Uterus (tissue), 4 donors: ENCODE measurements around the gene FAM163B. TPM values are rescaled to one million over a fixed set of nuclear protein-coding genes. Genes with fewer than 3 reads are reported as not detected.

Experiments used
- DNase-seq, 2 donors: peaks; one replicate each; pipeline ENCODE4 v3.0.0-alpha.2; 2019 to 2020
- H3K27ac ChIP-seq, 2 donors: fragments of 200-600 bp; sonication (generic); 1 replicate in 1 of 2; 2 replicates in 1 of 2; pipeline ENCODE4 v1.5.1; 2016 to 2018
- H3K27me3 ChIP-seq, 2 donors: fragments of 200-600 bp; sonication (generic); one replicate each; pipeline ENCODE4 v1.5.1; 2018 to 2019; ENCODE audit warnings: control low read depth in 1 of 2
- H3K36me3 ChIP-seq, 2 donors: fragments of 200-600 bp; sonication (generic); one replicate each; pipeline ENCODE4 v1.5.1; 2019; ENCODE audit warnings: control low read depth in 1 of 2
- H3K4me1 ChIP-seq, 2 donors: fragments of 200-600 bp; sonication (generic); one replicate each; pipeline ENCODE4 v1.5.1; 2018 to 2019; ENCODE audit warnings: control low read depth in 1 of 2
- H3K4me3 ChIP-seq, 2 donors: fragments of 200-600 bp; sonication (generic); 1 replicate in 1 of 2; 2 replicates in 1 of 2; pipeline ENCODE4 v1.5.1; 2018 to 2019; ENCODE audit warnings: mild to moderate bottlenecking in 1 of 2
- H3K9me3 ChIP-seq, 2 donors: fragments of 200-600 bp; sonication (generic); one replicate each; pipeline ENCODE4 v1.5.1; 2019; ENCODE audit warnings: control low read depth in 1 of 2
- POLR2A ChIP-seq, 2 donors: fragments of 450-650 bp; IDR thresholded peaks; one replicate each; pipeline ENCODE4 v1.6.1; 2016; ENCODE audit warnings: antibody characterized with exemption in 2 of 2, mild to moderate bottlenecking in 1 of 2, moderate library complexity in 1 of 2
- intact Hi-C: fragments of 100-400 bp; cut with DNase I; formaldehyde crosslinking; loops from one replicate; pipeline ENCODE4 v1.15.1; 2023; ENCODE audit warnings: low total_unique reads
- total RNA-seq, 4 donors: library from RNA; depleted of rRNA in 3 of 4; stranded (reverse); fragments of >200 nt in 3 of 4; gene quantifications; one replicate each; pipeline versions ENCODE4 v1.1.0 to v1.2.4, GENCODE V29; 2014 to 2023
- TF ChIP-seq, protein P1 (sequence below), 4 experiments: fragments of 200-600 bp in 2 of 4; fragments of 450-650 bp in 2 of 4; sonication (generic) in 2 of 4; IDR thresholded peaks; one replicate each; pipeline ENCODE4 v1.5.1; 2016 to 2019; ENCODE audit warnings: antibody characterized with exemption in 4 of 4, mild to moderate bottlenecking in 2 of 4, moderate library complexity in 1 of 4
- donor health status: DM: yes; HTN: yes; CAD: no.

Gene FAM163B
- total RNA-seq, 4 donors from 2014 or later: not detected

DNA sequence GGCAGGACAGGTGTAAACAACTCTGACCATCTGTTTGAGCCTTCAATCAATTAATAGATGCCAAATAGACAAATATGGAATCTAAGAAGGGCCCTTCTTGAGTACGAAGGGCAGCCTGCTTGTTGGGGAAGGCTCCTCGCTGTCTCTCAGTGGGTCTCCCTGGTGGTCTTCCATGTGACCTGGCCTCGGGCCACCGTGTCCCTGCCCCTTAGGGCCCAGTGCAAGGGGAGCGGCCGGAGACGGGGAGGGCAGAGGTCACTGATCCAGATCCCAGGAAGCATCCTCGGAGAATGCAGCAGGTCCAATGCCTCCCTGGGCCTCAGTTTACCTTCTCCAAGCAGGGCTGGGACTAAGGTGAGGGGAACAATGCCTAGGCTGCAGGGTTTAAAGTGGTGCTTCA lies 29.5 kb upstream of the FAM163B start:
- Histone ChIP-seq H3K9me3 (no peaks in the 10 kb centered on the region), H3K36me3 (no peaks in the 10 kb centered on the region), H3K4me1 (no peaks in the 10 kb centered on the region), H3K27ac (no peak overlapping the region), H3K27me3 (no peaks in the 10 kb centered on the region), H3K4me3 (no peak overlapping the region)
- DNase-seq: no peak
- intact Hi-C loops: no loop called here
- TF ChIP-seq POLR2A (IDR thresholded peaks at IDR 0.05): no peak
- TF ChIP-seq, protein P1, sequence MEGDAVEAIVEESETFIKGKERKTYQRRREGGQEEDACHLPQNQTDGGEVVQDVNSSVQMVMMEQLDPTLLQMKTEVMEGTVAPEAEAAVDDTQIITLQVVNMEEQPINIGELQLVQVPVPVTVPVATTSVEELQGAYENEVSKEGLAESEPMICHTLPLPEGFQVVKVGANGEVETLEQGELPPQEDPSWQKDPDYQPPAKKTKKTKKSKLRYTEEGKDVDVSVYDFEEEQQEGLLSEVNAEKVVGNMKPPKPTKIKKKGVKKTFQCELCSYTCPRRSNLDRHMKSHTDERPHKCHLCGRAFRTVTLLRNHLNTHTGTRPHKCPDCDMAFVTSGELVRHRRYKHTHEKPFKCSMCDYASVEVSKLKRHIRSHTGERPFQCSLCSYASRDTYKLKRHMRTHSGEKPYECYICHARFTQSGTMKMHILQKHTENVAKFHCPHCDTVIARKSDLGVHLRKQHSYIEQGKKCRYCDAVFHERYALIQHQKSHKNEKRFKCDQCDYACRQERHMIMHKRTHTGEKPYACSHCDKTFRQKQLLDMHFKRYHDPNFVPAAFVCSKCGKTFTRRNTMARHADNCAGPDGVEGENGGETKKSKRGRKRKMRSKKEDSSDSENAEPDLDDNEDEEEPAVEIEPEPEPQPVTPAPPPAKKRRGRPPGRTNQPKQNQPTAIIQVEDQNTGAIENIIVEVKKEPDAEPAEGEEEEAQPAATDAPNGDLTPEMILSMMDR (IDR thresholded peaks at IDR 0.05): no peak

DNA sequence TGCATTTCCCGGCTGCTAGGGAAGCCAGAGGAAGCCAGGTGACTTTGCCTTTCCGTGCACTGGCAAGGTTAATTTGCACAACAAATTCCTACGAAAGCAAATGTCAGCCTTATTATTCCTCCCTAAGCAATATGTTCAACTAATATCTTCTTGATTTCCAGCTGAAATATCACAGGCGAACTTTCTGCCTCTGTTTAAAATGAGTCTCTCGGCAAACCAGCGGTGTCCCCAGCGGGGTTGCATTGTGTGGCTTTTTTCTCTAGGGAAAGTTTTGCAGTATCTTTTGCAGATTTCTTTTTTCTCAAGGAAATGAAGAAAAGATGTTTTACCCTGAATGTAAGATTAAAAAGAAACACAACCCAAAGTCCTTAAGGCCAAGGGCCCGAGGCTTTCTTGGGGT lies 28.9 kb upstream of the FAM163B start:
- Histone ChIP-seq H3K27me3 (no peaks in the 10 kb centered on the region), H3K4me1 (no peaks in the 10 kb centered on the region), H3K4me3 (no peak overlapping the region), H3K36me3 (no peaks in the 10 kb centered on the region), H3K9me3 (no peaks in the 10 kb centered on the region), H3K27ac (no peak overlapping the region)
- intact Hi-C loops: no loop called here
- no peak for DNase-seq
- TF ChIP-seq, protein P1 (IDR thresholded peaks at IDR 0.05): no peak
- TF ChIP-seq POLR2A (IDR thresholded peaks at IDR 0.05): no peak

DNA sequence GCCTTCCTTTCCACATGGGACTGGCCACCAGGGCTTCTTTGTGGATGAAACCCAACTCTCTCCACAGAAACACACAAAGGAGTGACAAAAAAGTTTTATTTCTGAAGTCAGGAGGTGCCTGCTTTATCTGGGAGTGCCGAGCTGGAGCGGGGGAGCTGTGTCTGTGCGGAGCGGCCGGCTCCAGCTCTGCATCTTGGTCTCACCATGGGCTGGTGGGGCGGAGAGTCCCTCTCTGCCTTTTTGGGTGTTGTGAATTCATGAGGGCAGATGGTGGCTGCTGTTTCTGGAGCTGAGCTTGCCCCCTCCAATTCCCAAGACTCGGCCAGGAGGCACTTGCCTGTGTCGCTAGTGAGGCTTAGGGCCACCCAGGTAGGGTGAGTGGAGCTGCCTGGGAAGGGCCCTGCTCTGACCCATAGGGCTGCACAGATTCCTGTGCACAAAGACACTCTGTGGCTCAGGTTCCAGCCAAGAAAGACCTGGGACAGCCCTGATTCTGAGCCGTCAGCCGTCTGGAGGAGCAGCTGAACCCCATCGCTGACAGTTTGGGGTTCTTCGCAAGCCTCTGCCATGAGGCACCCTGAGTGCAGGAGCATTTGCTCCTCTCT lies 28.4 kb upstream of the FAM163B start:
- intact Hi-C loops: no loop called here
- H3K9me3 ChIP-seq: no peaks in the 10 kb centered on the region
- H3K4me3 ChIP-seq: no peak overlapping the region
- no peak overlapping the region for H3K27ac ChIP-seq
- TF ChIP-seq, protein P1 (IDR thresholded peaks at IDR 0.05): no peak
- TF ChIP-seq POLR2A (IDR thresholded peaks at IDR 0.05): no peak
- no peaks in the 10 kb centered on the region for H3K27me3 ChIP-seq
- H3K4me1 ChIP-seq: no peaks in the 10 kb centered on the region
- H3K36me3 ChIP-seq: no peaks in the 10 kb centered on the region
- DNase-seq: no peak

DNA sequence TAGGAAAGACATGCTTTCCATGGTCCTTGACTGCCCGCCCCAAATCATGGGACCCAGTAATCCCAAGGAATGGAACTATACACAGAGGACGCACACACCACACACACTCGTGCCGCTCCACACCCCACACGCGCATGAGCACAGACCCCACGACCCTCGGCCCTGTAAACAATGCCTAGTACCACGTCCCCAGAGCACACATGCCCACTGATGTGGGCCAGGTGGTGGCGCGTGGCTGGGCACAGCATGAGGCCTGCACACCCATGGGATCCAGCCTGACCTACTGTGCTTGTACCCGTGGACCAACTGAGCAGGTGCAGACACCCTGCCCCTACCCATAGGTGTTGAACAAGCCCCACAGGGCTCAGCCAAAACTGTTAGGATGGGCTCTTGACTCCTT lies 27.7 kb upstream of the FAM163B start:
- intact Hi-C loops: no loop called here
- Histone ChIP-seq H3K9me3 (no peaks in the 10 kb centered on the region), H3K4me1 (no peaks in the 10 kb centered on the region), H3K36me3 (no peaks in the 10 kb centered on the region), H3K27me3 (no peaks in the 10 kb centered on the region), H3K4me3 (no peak overlapping the region), H3K27ac (no peak overlapping the region)
- no peak for TF ChIP-seq POLR2A (IDR thresholded peaks at IDR 0.05)
- TF ChIP-seq, protein P1 (IDR thresholded peaks at IDR 0.05): no peak
- DNase-seq: no peak

DNA sequence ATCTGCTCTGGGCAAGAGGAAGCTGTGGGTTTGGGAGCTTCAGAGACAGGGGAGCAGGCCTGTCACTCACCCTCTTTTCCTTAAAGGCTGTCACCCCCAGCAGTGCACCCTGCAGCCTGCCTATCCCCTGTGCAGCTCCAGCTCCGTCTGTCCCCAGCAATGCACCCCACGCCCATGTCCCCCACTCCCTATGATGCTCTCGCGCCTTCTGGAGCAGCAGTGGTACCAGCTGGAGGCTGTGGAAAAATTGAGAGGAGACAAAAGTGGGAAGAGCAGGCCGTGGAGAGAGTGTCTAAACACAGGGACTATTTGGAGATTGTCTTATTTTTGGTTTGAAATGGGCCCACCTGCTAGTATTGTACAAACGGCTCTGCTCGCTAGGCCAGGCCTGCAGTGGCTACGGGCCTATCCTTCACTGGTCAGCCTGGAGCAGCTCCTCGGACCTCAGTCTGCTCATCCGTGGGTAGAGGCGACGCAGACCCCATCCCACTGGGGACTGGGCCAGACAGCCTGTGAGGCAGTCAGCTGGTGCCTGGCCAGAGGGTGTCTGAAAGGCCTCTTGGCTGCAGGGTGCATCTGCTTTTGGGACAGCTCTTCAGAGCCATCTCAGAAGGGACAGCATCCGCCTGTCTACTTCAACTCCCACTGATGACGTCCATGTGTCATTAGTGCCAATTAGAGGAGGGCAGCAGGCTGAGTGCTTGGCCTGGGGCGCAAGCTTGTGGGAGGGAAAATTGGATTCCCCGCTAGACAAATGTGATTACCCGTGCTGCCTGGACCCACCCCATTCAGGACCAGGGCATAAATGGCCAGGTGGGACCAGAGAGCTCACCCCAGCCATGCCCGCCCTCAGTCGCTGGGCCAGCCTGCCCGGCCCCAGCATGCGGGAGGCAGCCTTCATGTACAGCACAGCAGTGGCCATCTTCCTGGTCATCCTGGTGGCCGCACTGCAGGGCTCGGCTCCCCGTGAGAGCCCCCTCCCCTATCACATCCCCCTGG lies 26.6 kb upstream of the FAM163B start, which contains the start of gene DBH:
Gene DBH, plus strand, starts transcription at position 831 of the 999 bp plus-strand sequence. Its CDS starts 9 bp downstream, at position 840.
- H3K4me1 ChIP-seq: no peaks in the 10 kb centered on the region
- no peak within 1 kb of the TSS for H3K4me3 ChIP-seq
- DNase-seq: no peak
- H3K36me3 ChIP-seq: no peaks in the 10 kb centered on the region
- H3K9me3 ChIP-seq: no peaks in the 10 kb centered on the region
- H3K27me3 ChIP-seq: no peaks in the 10 kb centered on the region
- intact Hi-C loops: no loop called here
- TF ChIP-seq, protein P1 (IDR thresholded peaks at IDR 0.05): no peak
- TF ChIP-seq POLR2A (IDR thresholded peaks at IDR 0.05): no peak
- H3K27ac ChIP-seq: no peak within 1 kb of the TSS
